ENCODE results near the gene FMNL3.

- TF ChIP-seq CTCF (IDR thresholded peaks at IDR 0.05), result peak in 1 of 6 experiments; percentile 9
- no peak for TF ChIP-seq EP300 (IDR thresholded peaks at IDR 0.05)
- TF ChIP-seq POLR2AphosphoS5 (IDR thresholded peaks at IDR 0.05), result no peak
- no peak for TF ChIP-seq POLR2A (IDR thresholded peaks at IDR 0.05)
Observed at GRCh38 chr12:49707812-49708147, 575 bp upstream of the FMNL3 start.
